B cell (primary cell): ENCODE results near the gene COQ9. TPM values are rescaled to one million over a fixed set of nuclear protein-coding genes. Genes with fewer than 3 reads are reported as not detected.

Source experiments
- ATAC-seq: fragments of 200-7000 bp; cut with Tn5 transposase; one replicate; pipeline ENCODE4 v1.10.0; 2021; ENCODE audit warnings: low read depth, mild to moderate bottlenecking, moderate number of reproducible peaks, moderate library complexity
- CTCF ChIA-PET: fragments of 350-600 bp; sonication (Branson Sonifier 250); formaldehyde crosslinking; loops from one replicate; lab custom pipeline; 2021; ENCODE audit warnings: antibody characterized with exemption, inconsistent platforms; lab: Charles Lee
- POLR2A ChIA-PET: fragments of 350-600 bp; sonication (Branson Sonifier 250); formaldehyde crosslinking; loops from one replicate; lab custom pipeline; 2021; ENCODE audit warnings: antibody characterized with exemption; lab: Charles Lee
- DNase-seq: peaks from one replicate; pipeline ENCODE4 v3.0.0; 2013
- H2AFZ ChIP-seq: 2 replicates; pipeline ENCODE4 v1.6.1; 2012; ENCODE audit warnings: mild to moderate bottlenecking, low read depth, low read length; ENCODE audit not compliant: insufficient read depth, poor library complexity, severe bottlenecking
- H3K27ac ChIP-seq, 2 donors: 1 replicate in 1 of 2; 2 replicates in 1 of 2; pipeline ENCODE4 v1.5.1; 2012 to 2013; ENCODE audit warnings: low read length in 2 of 2, mild to moderate bottlenecking in 2 of 2, moderate library complexity in 1 of 2
- H3K27me3 ChIP-seq, 4 experiments: fragments of 200-600 bp in 1 of 4; sonication (generic) in 1 of 4; replicated peaks in 1 of 4; 1 replicate in 2 of 4; 2 replicates in 2 of 4; pipeline versions ENCODE4 v1.6.1 to v1.7.0; 2013 to 2016; ENCODE audit warnings: low read length in 3 of 4, mild to moderate bottlenecking in 2 of 4, mixed read lengths in 1 of 4, moderate library complexity in 1 of 4; ENCODE audit not compliant: insufficient read depth in 4 of 4, control insufficient read depth in 3 of 4; ENCODE audit errors: control extremely low read depth in 1 of 4
- H3K36me3 ChIP-seq, 2 experiments: replicated peaks in 1 of 2; 1 replicate in 1 of 2; 2 replicates in 1 of 2; pipeline versions ENCODE4 v1.6.1 to v1.7.1; 2013; ENCODE audit warnings: low read length in 1 of 2; ENCODE audit not compliant: insufficient read depth in 2 of 2, control insufficient read depth in 1 of 2; ENCODE audit errors: control extremely low read depth in 1 of 2, extremely low read depth in 1 of 2
- H3K4me1 ChIP-seq, 2 donors: fragments of 200-600 bp in 1 of 2; sonication (generic) in 1 of 2; 1 replicate in 1 of 2; 2 replicates in 1 of 2; pipeline versions ENCODE4 v1.5.1 to v1.6.1; 2013 to 2017; ENCODE audit warnings: low read length in 2 of 2; ENCODE audit not compliant: control insufficient read depth in 2 of 2, insufficient read depth in 2 of 2
- H3K4me2 ChIP-seq: replicated peaks from 2 replicates; pipeline ENCODE3; 2012; ENCODE audit warnings: mild to moderate bottlenecking, low read depth, low read length; ENCODE audit not compliant: poor library complexity, severe bottlenecking
- H3K4me3 ChIP-seq, 5 experiments: fragments of 200-600 bp in 1 of 5; sonication (generic) in 1 of 5; 1 replicate in 3 of 5; 2 replicates in 2 of 5; pipeline versions ENCODE4 v1.5.1 to v1.7.0; 2011 to 2016; ENCODE audit warnings: low read length in 4 of 5, mild to moderate bottlenecking in 4 of 5, low read depth in 2 of 5, control low read depth in 1 of 5, moderate library complexity in 1 of 5; ENCODE audit not compliant: insufficient read depth in 1 of 5; ENCODE audit errors: control extremely low read depth in 1 of 5, extremely low read depth in 1 of 5
- H3K79me2 ChIP-seq: fragments of 200-600 bp; sonication (generic); one replicate; pipeline ENCODE4 v1.6.0; 2016; ENCODE audit warnings: low read length; ENCODE audit not compliant: control insufficient read depth, insufficient read depth
- H3K9ac ChIP-seq: fragments of 200-600 bp; sonication (generic); 2 replicates; pipeline ENCODE4 v1.6.1; 2017; ENCODE audit warnings: mild to moderate bottlenecking, low read length, moderate library complexity
- H3K9me3 ChIP-seq, 3 donors: one replicate each; pipeline versions ENCODE4 v1.6.1 to v1.7.1; 2013; ENCODE audit warnings: low read length in 2 of 3; ENCODE audit not compliant: control insufficient read depth in 2 of 3, insufficient read depth in 1 of 3; ENCODE audit errors: control extremely low read depth in 1 of 3
- H4K20me1 ChIP-seq: 2 replicates; pipeline ENCODE4 v1.6.0; 2012; ENCODE audit warnings: mild to moderate bottlenecking, low read length; ENCODE audit not compliant: insufficient read depth, control insufficient read depth, poor library complexity, severe bottlenecking
- H3K27ac Mint-ChIP-seq: one replicate; pipeline ENCODE4 v1.8.0; 2021; ENCODE audit warnings: mixed read lengths
- H3K27me3 Mint-ChIP-seq: one replicate; pipeline ENCODE4 v1.8.0; 2021; ENCODE audit warnings: mixed read lengths
- H3K4me1 Mint-ChIP-seq: one replicate; pipeline ENCODE4 v1.8.0; 2021; ENCODE audit warnings: mixed read lengths
- H3K4me3 Mint-ChIP-seq: one replicate; pipeline ENCODE4 v1.8.0; 2021; ENCODE audit warnings: mixed read lengths
- H3K9me3 Mint-ChIP-seq: one replicate; pipeline ENCODE4 v1.8.0; 2022; ENCODE audit warnings: mixed read lengths; ENCODE audit not compliant: insufficient read depth
- CTCF ChIP-seq: fragments of 200-600 bp; IDR thresholded peaks from one replicate; pipeline ENCODE4 v1.8.0; 2022; ENCODE audit warnings: antibody characterized with exemption, mild to moderate bottlenecking
- EZH2 ChIP-seq: IDR thresholded peaks from 2 replicates; pipeline ENCODE4 v1.6.1; 2012; ENCODE audit warnings: borderline replicate concordance, low read depth, mild to moderate bottlenecking, moderate library complexity, low read length; ENCODE audit not compliant: insufficient read depth, poor library complexity, severe bottlenecking
- WGBS: methylation state at CpG from one replicate; pipeline ENCODE4 v1.1.5; 2013; ENCODE audit warnings: missing lambda C conversion rate; ENCODE audit not compliant: insufficient coverage; 5-methylcytosine and 5-hydroxymethylcytosine counted together
- intact Hi-C: fragments of 100-400 bp; cut with micrococcal nuclease; formaldehyde crosslinking; loops from one replicate; pipeline ENCODE4 v1.10.0; 2022
- polyA plus RNA-seq: library from polyadenylated mRNA; depleted of rRNA; stranded (reverse); fragments of >200 nt; gene quantifications from 2 replicates; pipeline ENCODE4 v1.2.3, GENCODE V29; 2012
- total RNA-seq, 2 donors: library from RNA; stranded (reverse); fragments of 120-200 nt in 1 of 2; gene quantifications; 1 replicate in 1 of 2; 2 replicates in 1 of 2; pipeline versions ENCODE4 v1.2.3 to v1.2.4, GENCODE V29; 2013 to 2022

COQ9 gene
- total and polyA plus RNA-seq, 2 donors (not counting 1 experiment from before 2014, with no cell fraction given) = 41.5 to 53.0 TPM

DNA sequence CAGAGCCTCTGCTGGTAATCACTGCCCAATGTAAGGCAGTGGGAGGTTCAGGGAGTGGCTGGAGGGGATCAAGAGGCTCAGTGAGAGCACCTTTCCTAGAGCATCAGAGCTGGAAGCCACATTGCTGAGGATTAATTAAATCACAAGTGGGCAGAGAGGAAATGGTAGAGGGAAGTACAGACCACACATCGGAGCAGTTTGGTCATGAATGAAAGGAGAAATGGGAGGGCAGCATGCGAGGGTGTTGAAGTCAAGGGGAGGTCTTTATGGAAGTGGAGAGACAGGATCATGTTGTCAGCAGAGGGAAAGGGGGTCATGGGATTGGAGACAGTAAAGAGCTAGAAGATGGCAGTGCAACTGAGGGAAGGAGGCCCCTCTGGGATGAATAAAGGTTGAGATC, 40.4 kb upstream of the COQ9 start:
- H3K4me1 ChIP-seq = peaks cover 19 to 22% of the 10 kb centered on the region in 2 donors
- no peaks in the 10 kb centered on the region for H3K36me3 ChIP-seq
- WGBS = 0% methylated on average over 2 of the region's 2 CpGs
- H3K9me3 Mint-ChIP-seq = no peaks in the 10 kb centered on the region
- H3K9me3 ChIP-seq = peaks cover 0 to 6% (median 0%) of the 10 kb centered on the region in 3 donors
- DNase-seq (no peak), ATAC-seq (no peak)
- no peaks in the 10 kb centered on the region for H3K27me3 Mint-ChIP-seq
- no peak overlapping the region for H3K27ac ChIP-seq
- no peaks in the 10 kb centered on the region for H3K79me2 ChIP-seq
- H3K4me1 Mint-ChIP-seq = peaks cover 26% of the 10 kb centered on the region
- no peaks in the 10 kb centered on the region for H3K27me3 ChIP-seq
- ChIA-PET CTCF (interaction anchor here (2.4 to 3.4 kb wide), 2 partner anchors 10 to 12 kb away, joined by 8 to 11 read pairs; no protein-coding TSS in a partner anchor), POLR2A (no interaction called here)
- no peak overlapping the region for H3K27ac Mint-ChIP-seq
- H3K9ac ChIP-seq = no peak overlapping the region
- no peaks in the 10 kb centered on the region for H4K20me1 ChIP-seq
- H3K4me3 Mint-ChIP-seq = no peak overlapping the region
- H3K4me2 ChIP-seq = peak overlapping the region; percentile 29
- intact Hi-C loops = no loop called here
- H3K4me3 ChIP-seq = no peak overlapping the region
- no peak overlapping the region for H2AFZ ChIP-seq
- TF ChIP-seq CTCF = no peak
- no peak for TF ChIP-seq EZH2

- H3K9me3 Mint-ChIP-seq = no peaks in the 10 kb centered on the region
These were observed 39.5 kb upstream of the COQ9 start for GRCh38 chr16:57407521-57408353.

More at GRCh38 chr16:57407521-57408353, 39.5 kb upstream of the COQ9 start:
- Mint-ChIP-seq H3K4me3 (no peak overlapping the region), H3K27ac (no peak overlapping the region), H3K4me1 (peaks cover 33% of the 10 kb centered on the region), H3K27me3 (no peaks in the 10 kb centered on the region)
- Histone ChIP-seq H4K20me1 (no peaks in the 10 kb centered on the region), H3K27ac (no peak overlapping the region), H3K79me2 (no peaks in the 10 kb centered on the region), H2AFZ (no peak overlapping the region), H3K4me1 (peaks cover 27 to 31% of the 10 kb centered on the region in 2 donors), H3K27me3 (no peaks in the 10 kb centered on the region), H3K4me2 (no peak overlapping the region), H3K9ac (no peak overlapping the region), H3K4me3 (no peak overlapping the region), H3K36me3 (no peaks in the 10 kb centered on the region), H3K9me3 (peaks cover 0 to 10% (median 0%) of the 10 kb centered on the region in 3 donors)
- intact Hi-C loops = no loop called here
- ATAC-seq = no peak
- WGBS = 100% methylated on average over 5 of the region's 5 CpGs
- POLR2A ChIA-PET = no interaction called here
- no peak for DNase-seq
- CTCF ChIA-PET = interaction anchor here (2.4 to 3.4 kb wide), 2 partner anchors 9 to 11 kb away, joined by 8 to 11 read pairs; no protein-coding TSS in a partner anchor
- TF ChIP-seq CTCF (no peak), EZH2 (no peak)
